ENCODE data around the gene GUCY2F. TPM values are rescaled to one million over a fixed set of nuclear protein-coding genes. Genes with fewer than 3 reads are reported as not detected.

GUCY2F gene
- total and polyA plus RNA-seq, 4 experiments from 2014 or later: not detected

DNA sequence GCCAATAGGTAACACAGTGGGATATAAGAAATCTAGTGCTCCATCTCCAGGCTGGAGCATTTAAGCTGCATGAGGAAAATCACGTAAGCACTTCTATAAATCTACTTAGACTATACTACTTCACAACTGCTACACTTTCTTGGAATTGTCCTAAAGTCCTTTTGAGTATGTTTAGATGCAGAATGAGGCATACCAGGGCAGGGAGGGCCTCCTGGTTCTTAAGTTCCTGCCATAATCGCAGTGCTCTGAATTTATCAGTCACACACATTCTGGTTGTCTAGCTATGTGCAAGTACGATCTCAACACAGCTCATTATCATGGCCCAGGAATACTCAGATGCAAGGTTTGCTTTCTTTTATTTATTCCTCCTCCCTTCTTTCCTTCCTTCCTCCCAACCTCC is 130.3 kb downstream of the GUCY2F start:
- no peak overlapping the region for H3K4me3 Mint-ChIP-seq

DNA sequence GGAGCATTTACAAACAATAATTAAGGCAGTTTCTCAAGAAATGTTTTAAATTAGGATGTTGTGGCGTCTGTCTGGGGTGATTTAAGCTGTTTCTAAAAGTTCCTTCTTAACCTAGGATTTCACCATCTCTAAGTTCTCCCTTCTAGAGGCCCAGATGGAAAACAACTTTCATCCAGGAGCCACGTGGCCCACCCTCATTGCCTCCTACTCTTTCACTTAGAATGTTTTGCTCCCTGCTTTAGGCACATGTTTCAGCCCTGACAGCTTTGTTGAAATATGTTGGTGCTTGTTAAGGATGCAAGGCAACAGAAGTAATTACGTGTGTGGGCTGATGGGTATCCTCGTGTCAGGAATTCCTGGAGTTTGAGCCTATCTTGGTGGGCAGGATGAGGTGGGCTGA is 131.3 kb downstream of the GUCY2F start:
- intact Hi-C loops (cut with micrococcal nuclease): no loop called here
- no peaks in the 10 kb centered on the region for H3K4me1 Mint-ChIP-seq
- no peak overlapping the region for H3K27ac Mint-ChIP-seq
- H3K4me3 Mint-ChIP-seq: no peak overlapping the region
- H3K4me3 ChIP-seq (ENCODE audit: low read length in 2 of 2): no peak overlapping the region
- ChIA-PET POLR2A (ENCODE audit: partially characterized antibody) (no interaction called here), CTCF (ENCODE audit: partially characterized antibody) (no interaction called here)
- H3K36me3 ChIP-seq (ENCODE audit: insufficient read depth, low read length): no peaks in the 10 kb centered on the region
- no peaks in the 10 kb centered on the region for H3K36me3 Mint-ChIP-seq
- H3K27me3 ChIP-seq (ENCODE audit: insufficient read depth, low read length): no peaks in the 10 kb centered on the region
- H3K9me3 ChIP-seq (ENCODE audit: control insufficient read depth in 1 of 2, low read length in 2 of 2): no peaks in the 10 kb centered on the region
- H3K4me1 ChIP-seq (ENCODE audit: insufficient read depth, low read length): no peaks in the 10 kb centered on the region
- DNase-seq: no peak
- H3K9me3 Mint-ChIP-seq: peaks cover 0 to 2% (median 0%) of the 10 kb centered on the region in 8 donors
- no peak overlapping the region for H3K27ac ChIP-seq (ENCODE audit: low read depth, low read length)
- H3K27me3 Mint-ChIP-seq: no peaks in the 10 kb centered on the region

More for the DNA sequence above, 130.3 kb downstream of the GUCY2F start:
- POLR2A ChIA-PET (ENCODE audit: partially characterized antibody): no interaction called here
- H3K9me3 Mint-ChIP-seq: peaks cover 0 to 2% (median 0%) of the 10 kb centered on the region in 8 donors
- H3K27ac ChIP-seq (ENCODE audit: low read depth, low read length): no peak overlapping the region
- H3K27me3 Mint-ChIP-seq: no peaks in the 10 kb centered on the region
- CTCF ChIA-PET (ENCODE audit: partially characterized antibody): no interaction called here
- H3K36me3 Mint-ChIP-seq: no peaks in the 10 kb centered on the region
- no peaks in the 10 kb centered on the region for H3K27me3 ChIP-seq (ENCODE audit: insufficient read depth, low read length)
- no peak overlapping the region for H3K27ac Mint-ChIP-seq
- H3K36me3 ChIP-seq (ENCODE audit: insufficient read depth, low read length): no peaks in the 10 kb centered on the region
- H3K4me3 ChIP-seq (ENCODE audit: low read length in 2 of 2): no peak overlapping the region
- H3K4me1 ChIP-seq (ENCODE audit: insufficient read depth, low read length): no peaks in the 10 kb centered on the region
- H3K4me1 Mint-ChIP-seq: no peaks in the 10 kb centered on the region
- intact Hi-C loops (cut with micrococcal nuclease): no loop called here
- no peaks in the 10 kb centered on the region for H3K9me3 ChIP-seq (ENCODE audit: control insufficient read depth in 1 of 2, low read length in 2 of 2)
- DNase-seq: no peak

DNA sequence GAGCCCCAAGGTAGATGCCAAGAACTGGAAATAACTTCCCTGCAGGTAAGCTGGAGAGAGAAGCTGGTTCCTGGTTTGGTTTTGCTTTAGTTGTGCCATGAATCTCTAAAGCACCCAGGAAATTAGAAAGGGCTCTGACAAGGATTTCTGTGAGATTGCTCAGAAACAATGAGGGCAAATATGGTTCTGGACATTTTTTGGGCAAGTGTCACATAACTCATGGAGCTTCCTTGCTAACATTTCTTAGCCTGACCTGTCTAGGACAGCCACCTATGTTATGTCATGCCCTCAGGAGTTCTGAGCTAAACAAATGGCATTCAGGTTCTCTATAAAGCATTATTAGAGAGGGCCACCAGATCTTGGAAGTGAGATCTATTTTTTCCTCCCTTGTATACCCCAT is 131.8 kb downstream of the GUCY2F start:
- Histone ChIP-seq H3K4me3 (ENCODE audit: low read length in 2 of 2) (no peak overlapping the region), H3K27me3 (ENCODE audit: insufficient read depth, low read length) (no peaks in the 10 kb centered on the region), H3K27ac (ENCODE audit: low read depth, low read length) (no peak overlapping the region), H3K36me3 (ENCODE audit: insufficient read depth, low read length) (no peaks in the 10 kb centered on the region), H3K9me3 (ENCODE audit: control insufficient read depth in 1 of 2, low read length in 2 of 2) (no peaks in the 10 kb centered on the region), H3K4me1 (ENCODE audit: insufficient read depth, low read length) (no peaks in the 10 kb centered on the region)
- Mint-ChIP-seq H3K9me3 (peaks cover 0 to 2% (median 0%) of the 10 kb centered on the region in 8 donors), H3K4me1 (no peaks in the 10 kb centered on the region), H3K27ac (no peak overlapping the region), H3K36me3 (no peaks in the 10 kb centered on the region), H3K27me3 (no peaks in the 10 kb centered on the region), H3K4me3 (no peak overlapping the region)
- ChIA-PET POLR2A (ENCODE audit: partially characterized antibody) (no interaction called here), CTCF (ENCODE audit: partially characterized antibody) (no interaction called here)
- intact Hi-C loops (cut with micrococcal nuclease): no loop called here
- DNase-seq: no peak

DNA sequence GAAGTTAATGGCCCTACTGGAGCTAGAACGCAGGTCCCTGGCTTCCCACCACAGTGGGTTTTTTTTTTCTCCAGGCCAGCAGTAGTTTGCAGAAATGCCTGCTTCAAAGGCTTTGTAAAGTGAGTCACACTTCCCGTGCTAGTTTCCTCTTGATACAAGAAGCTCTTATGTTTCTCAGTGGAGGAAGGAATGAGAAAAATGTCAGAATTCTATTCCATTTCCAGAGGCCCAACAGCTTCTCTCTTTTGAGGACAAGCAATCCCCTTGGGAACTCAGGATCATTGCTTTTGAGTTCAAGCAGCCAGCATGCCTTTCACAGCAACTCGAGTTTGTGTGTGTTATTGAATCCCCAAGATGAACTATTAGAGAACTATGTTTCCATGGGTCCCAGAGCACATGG is 134.3 kb downstream of the GUCY2F start:
- Mint-ChIP-seq H3K36me3 (no peaks in the 10 kb centered on the region), H3K4me1 (no peaks in the 10 kb centered on the region)
- H3K27ac ChIP-seq (ENCODE audit: low read depth, low read length): no peak overlapping the region

DNA sequence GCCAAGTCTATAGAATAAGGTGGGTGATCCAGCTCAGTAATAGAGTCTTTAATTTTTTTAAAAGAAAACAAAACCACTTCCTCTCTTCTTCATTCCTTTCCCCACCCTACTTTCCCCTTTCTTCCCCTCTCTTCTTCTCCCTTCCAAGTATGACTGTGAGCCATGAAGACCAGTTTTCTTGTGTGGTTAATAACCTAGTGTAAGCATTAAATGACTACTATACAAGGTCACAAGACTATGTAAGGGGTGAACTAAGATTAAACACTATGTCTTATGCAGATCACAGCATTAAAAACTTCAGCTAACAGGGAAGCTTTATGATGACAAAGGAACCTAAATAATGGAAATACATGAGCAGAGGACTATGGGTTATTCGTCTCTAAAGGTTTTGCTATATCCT is 135.4 kb downstream of the GUCY2F start:
- POLR2A ChIA-PET (ENCODE audit: partially characterized antibody): no interaction called here
- Mint-ChIP-seq H3K4me1 (no peaks in the 10 kb centered on the region), H3K4me3 (no peak overlapping the region), H3K36me3 (no peaks in the 10 kb centered on the region), H3K27ac (no peak overlapping the region), H3K9me3 (peaks cover 0 to 2% (median 0%) of the 10 kb centered on the region in 8 donors), H3K27me3 (peaks cover 0 to 2% of the 10 kb centered on the region in 2 donors)
- no peak overlapping the region for H3K4me3 ChIP-seq (ENCODE audit: low read length in 2 of 2)
- H3K27me3 ChIP-seq (ENCODE audit: insufficient read depth, low read length): no peaks in the 10 kb centered on the region
- no peak for DNase-seq
- no peaks in the 10 kb centered on the region for H3K36me3 ChIP-seq (ENCODE audit: insufficient read depth, low read length)
- H3K27ac ChIP-seq (ENCODE audit: low read depth, low read length): no peak overlapping the region
- no peaks in the 10 kb centered on the region for H3K4me1 ChIP-seq (ENCODE audit: insufficient read depth, low read length)
- CTCF ChIA-PET (ENCODE audit: partially characterized antibody): no interaction called here
- H3K9me3 ChIP-seq (ENCODE audit: control insufficient read depth in 1 of 2, low read length in 2 of 2): no peaks in the 10 kb centered on the region
- intact Hi-C loops (cut with micrococcal nuclease): no loop called here

More for the DNA sequence above, 134.3 kb downstream of the GUCY2F start:
- Mint-ChIP-seq H3K27me3 (peaks cover 0 to 2% of the 10 kb centered on the region in 2 donors), H3K9me3 (peaks cover 0 to 2% (median 0%) of the 10 kb centered on the region in 8 donors), H3K27ac (no peak overlapping the region), H3K4me3 (no peak overlapping the region)
- no peaks in the 10 kb centered on the region for H3K36me3 ChIP-seq (ENCODE audit: insufficient read depth, low read length)
- no peak for DNase-seq
- POLR2A ChIA-PET (ENCODE audit: partially characterized antibody): no interaction called here
- H3K4me3 ChIP-seq (ENCODE audit: low read length in 2 of 2): no peak overlapping the region
- H3K4me1 ChIP-seq (ENCODE audit: insufficient read depth, low read length): no peaks in the 10 kb centered on the region
- CTCF ChIA-PET (ENCODE audit: partially characterized antibody): no interaction called here
- H3K27me3 ChIP-seq (ENCODE audit: insufficient read depth, low read length): no peaks in the 10 kb centered on the region
- intact Hi-C loops (cut with micrococcal nuclease): no loop called here
- H3K9me3 ChIP-seq (ENCODE audit: control insufficient read depth in 1 of 2, low read length in 2 of 2): no peaks in the 10 kb centered on the region

DNA sequence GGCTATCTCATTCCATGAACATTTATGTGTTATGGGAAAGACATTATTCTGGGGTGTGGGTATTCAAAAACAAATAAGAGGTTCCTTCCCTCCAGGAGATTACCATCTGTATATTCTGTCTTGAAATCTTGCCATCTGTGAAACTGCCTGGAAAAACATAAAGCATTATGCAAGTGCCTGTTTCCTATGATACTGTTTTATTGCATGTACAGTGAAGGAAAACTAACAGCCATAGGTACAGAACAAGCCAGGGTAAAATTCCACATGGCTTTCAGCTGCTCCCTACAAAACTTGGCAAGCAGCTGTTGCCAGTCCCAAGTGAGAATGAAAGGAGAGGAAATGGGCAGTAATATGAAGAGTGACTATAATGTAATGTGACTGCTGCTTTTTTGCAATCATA is 136.0 kb downstream of the GUCY2F start:
- H3K9me3 Mint-ChIP-seq: peaks cover 0 to 2% (median 0%) of the 10 kb centered on the region in 8 donors
- Histone ChIP-seq H3K9me3 (ENCODE audit: control insufficient read depth in 1 of 2, low read length in 2 of 2) (no peaks in the 10 kb centered on the region), H3K36me3 (ENCODE audit: insufficient read depth, low read length) (no peaks in the 10 kb centered on the region), H3K27me3 (ENCODE audit: insufficient read depth, low read length) (no peaks in the 10 kb centered on the region), H3K4me1 (ENCODE audit: insufficient read depth, low read length) (no peaks in the 10 kb centered on the region), H3K27ac (ENCODE audit: low read depth, low read length) (no peak overlapping the region), H3K4me3 (ENCODE audit: low read length in 2 of 2) (no peak overlapping the region)
- intact Hi-C loops (cut with micrococcal nuclease): no loop called here
- no peak for DNase-seq
- CTCF ChIA-PET (ENCODE audit: partially characterized antibody): no interaction called here
- POLR2A ChIA-PET (ENCODE audit: partially characterized antibody): no interaction called here
- no peaks in the 10 kb centered on the region for H3K4me1 Mint-ChIP-seq
- H3K36me3 Mint-ChIP-seq: no peaks in the 10 kb centered on the region
- no peak overlapping the region for H3K27ac Mint-ChIP-seq
- H3K27me3 Mint-ChIP-seq: peaks cover 0 to 2% of the 10 kb centered on the region in 2 donors
- no peak overlapping the region for H3K4me3 Mint-ChIP-seq

DNA sequence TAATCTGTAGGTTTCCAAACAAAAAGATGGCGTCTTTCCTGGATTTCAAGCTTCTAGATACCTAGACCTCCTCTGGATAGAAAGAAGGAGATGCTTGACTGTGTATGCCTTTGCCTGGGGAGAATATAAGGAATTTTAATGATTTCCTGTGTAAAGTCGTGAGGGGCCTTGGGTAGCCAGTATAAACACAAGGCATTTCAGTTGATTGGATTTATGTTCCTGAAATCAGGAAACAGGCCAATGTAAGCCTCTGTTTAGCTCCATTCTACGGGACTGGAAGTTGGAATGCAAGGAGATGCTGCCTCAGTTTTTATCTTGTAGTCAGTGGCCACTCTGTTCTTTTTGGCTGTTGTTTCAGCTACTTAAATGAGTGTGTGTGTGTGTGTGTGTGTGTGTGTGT is 137.2 kb downstream of the GUCY2F start:
- intact Hi-C loops (cut with micrococcal nuclease): no loop called here
- Histone ChIP-seq H3K27me3 (ENCODE audit: insufficient read depth, low read length) (no peaks in the 10 kb centered on the region), H3K27ac (ENCODE audit: low read depth, low read length) (no peak overlapping the region), H3K36me3 (ENCODE audit: insufficient read depth, low read length) (no peaks in the 10 kb centered on the region), H3K4me3 (ENCODE audit: low read length in 2 of 2) (no peak overlapping the region), H3K4me1 (ENCODE audit: insufficient read depth, low read length) (no peaks in the 10 kb centered on the region), H3K9me3 (ENCODE audit: control insufficient read depth in 1 of 2, low read length in 2 of 2) (no peaks in the 10 kb centered on the region)
- DNase-seq: no peak
- Mint-ChIP-seq H3K36me3 (no peaks in the 10 kb centered on the region), H3K27ac (no peak overlapping the region), H3K27me3 (peaks cover 0 to 2% of the 10 kb centered on the region in 2 donors), H3K9me3 (peaks cover 0 to 2% (median 0%) of the 10 kb centered on the region in 8 donors), H3K4me1 (no peaks in the 10 kb centered on the region), H3K4me3 (no peak overlapping the region)
- ChIA-PET POLR2A (ENCODE audit: partially characterized antibody) (no interaction called here), CTCF (ENCODE audit: partially characterized antibody) (no interaction called here)

DNA sequence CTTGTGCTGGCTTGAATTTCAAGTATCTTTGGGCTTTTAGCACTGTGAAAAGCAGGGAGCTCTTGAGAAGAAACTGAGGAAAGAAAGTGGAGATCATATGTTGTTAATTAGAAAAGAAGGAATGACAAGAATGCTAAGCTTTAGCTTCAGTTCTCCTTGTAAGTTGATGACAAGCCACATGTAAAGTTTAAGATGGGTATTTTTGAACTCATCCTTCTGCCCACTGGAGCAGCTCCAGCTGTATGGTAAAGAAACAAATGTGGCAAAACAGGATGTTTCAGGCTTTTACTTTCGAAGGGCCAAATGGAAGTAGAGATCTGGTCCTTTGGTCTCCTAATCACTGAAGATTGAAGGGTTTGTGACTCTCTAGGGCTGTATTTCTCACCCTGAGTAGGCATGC is 137.8 kb downstream of the GUCY2F start:
- Histone ChIP-seq H3K9me3 (ENCODE audit: control insufficient read depth in 1 of 2, low read length in 2 of 2) (no peaks in the 10 kb centered on the region), H3K36me3 (ENCODE audit: insufficient read depth, low read length) (no peaks in the 10 kb centered on the region), H3K27me3 (ENCODE audit: insufficient read depth, low read length) (no peaks in the 10 kb centered on the region), H3K27ac (ENCODE audit: low read depth, low read length) (no peak overlapping the region), H3K4me1 (ENCODE audit: insufficient read depth, low read length) (no peaks in the 10 kb centered on the region), H3K4me3 (ENCODE audit: low read length in 2 of 2) (no peak overlapping the region)
- Mint-ChIP-seq H3K36me3 (no peaks in the 10 kb centered on the region), H3K4me3 (no peak overlapping the region), H3K4me1 (no peaks in the 10 kb centered on the region), H3K27me3 (peaks cover 0 to 2% of the 10 kb centered on the region in 2 donors), H3K27ac (no peak overlapping the region), H3K9me3 (peaks cover 0 to 2% (median 0%) of the 10 kb centered on the region in 8 donors)
- intact Hi-C loops (cut with micrococcal nuclease): no loop called here
- ChIA-PET CTCF (ENCODE audit: partially characterized antibody) (no interaction called here), POLR2A (ENCODE audit: partially characterized antibody) (no interaction called here)
- DNase-seq: no peak
